HEK293T (cell line): ENCODE results near the gene TPRA1.

Experiments
- BHLHE40 ChIP-seq: fragments of 450-650 bp; IDR thresholded peaks from 2 replicates; pipeline ENCODE4 v1.6.1; 2016; ENCODE audit warnings: mild to moderate bottlenecking, moderate library complexity, borderline replicate concordance
- CTBP1 ChIP-seq: fragments of 450-650 bp; IDR thresholded peaks from 2 replicates; pipeline ENCODE4 v1.6.1; 2016; ENCODE audit warnings: borderline replicate concordance
- FOXA1 ChIP-seq: fragments of 450-650 bp; IDR thresholded peaks from 2 replicates; pipeline ENCODE4 v1.6.1; 2016; ENCODE audit warnings: mild to moderate bottlenecking
- FOXM1 ChIP-seq: fragments of 450-650 bp; IDR thresholded peaks from 2 replicates; pipeline ENCODE4 v1.6.1; 2017; ENCODE audit warnings: mild to moderate bottlenecking, borderline replicate concordance
- HDGF ChIP-seq: fragments of 450-650 bp; IDR thresholded peaks from 2 replicates; pipeline ENCODE4 v1.6.1; 2017; ENCODE audit warnings: antibody characterized with exemption, borderline replicate concordance
- LEF1 ChIP-seq: fragments of 450-650 bp; IDR thresholded peaks from 2 replicates; pipeline ENCODE4 v1.6.1; 2017; ENCODE audit warnings: mild to moderate bottlenecking, borderline replicate concordance
- SP1 ChIP-seq: fragments of 450-650 bp; IDR thresholded peaks from 2 replicates; pipeline ENCODE4 v1.6.1; 2017
- TF ChIP-seq, protein P1 (sequence below): fragments of 450-650 bp; IDR thresholded peaks from 2 replicates; pipeline ENCODE4 v1.6.1; 2016

DNA sequence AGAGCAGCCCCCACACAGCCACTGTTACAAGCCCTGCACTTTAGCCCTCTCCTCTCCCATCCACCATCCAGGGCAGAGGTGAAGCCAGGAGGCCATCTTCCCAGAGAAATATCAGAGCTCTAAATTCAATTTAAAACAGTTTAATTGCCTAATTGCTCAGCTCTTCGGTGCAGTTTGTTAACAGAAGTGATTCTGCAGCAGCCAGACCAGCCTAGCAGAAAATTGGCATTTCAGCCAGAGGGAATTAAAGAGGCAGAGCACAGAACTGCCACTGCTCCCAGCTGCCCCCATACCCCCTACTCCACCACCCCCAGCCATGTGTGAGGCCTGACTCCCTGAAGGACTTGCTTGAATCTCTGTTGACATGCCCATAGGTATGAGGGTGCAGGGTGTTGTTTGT, 38.5 kb downstream of the TPRA1 start:
- TF ChIP-seq SP1 (no peak), FOXA1 (no peak), FOXM1 (no peak), HDGF (no peak), BHLHE40 (no peak), CTBP1 (no peak), LEF1 (no peak)
- TF ChIP-seq, protein P1, sequence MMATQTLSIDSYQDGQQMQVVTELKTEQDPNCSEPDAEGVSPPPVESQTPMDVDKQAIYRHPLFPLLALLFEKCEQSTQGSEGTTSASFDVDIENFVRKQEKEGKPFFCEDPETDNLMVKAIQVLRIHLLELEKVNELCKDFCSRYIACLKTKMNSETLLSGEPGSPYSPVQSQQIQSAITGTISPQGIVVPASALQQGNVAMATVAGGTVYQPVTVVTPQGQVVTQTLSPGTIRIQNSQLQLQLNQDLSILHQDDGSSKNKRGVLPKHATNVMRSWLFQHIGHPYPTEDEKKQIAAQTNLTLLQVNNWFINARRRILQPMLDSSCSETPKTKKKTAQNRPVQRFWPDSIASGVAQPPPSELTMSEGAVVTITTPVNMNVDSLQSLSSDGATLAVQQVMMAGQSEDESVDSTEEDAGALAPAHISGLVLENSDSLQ = no peak
